ENCODE results near the gene CDK6. TPM values are rescaled to one million over a fixed set of nuclear protein-coding genes. Genes with fewer than 3 reads are reported as not detected.

CDK6 gene
- total and polyA plus RNA-seq, 10 of the 15 experiments (the other 5 are each of a cell fraction or from before 2014, with no cell fraction given) = 8.0 to 118 (median 45.8) TPM

GRCh38 chr7:92720604-92721350 lies 115.6 kb downstream of the CDK6 start (continued):
- no peak; the same call in 1 of the 2 replicates for TF ChIP-seq NKRF (conservative IDR thresholded peaks at IDR 0.05)
- TF ChIP-seq CUX1 (IDR thresholded peaks at IDR 0.05; ENCODE audit: insufficient replicate concordance, low read depth, low read length) = no peak
- TF ChIP-seq HDAC6 (IDR thresholded peaks at IDR 0.05; ENCODE audit: unreplicated experiment) = no peak
- TF ChIP-seq CREB1 (IDR thresholded peaks at IDR 0.05; ENCODE audit: low read depth) = 0 out of 2 replicates have a peak, but pooled peaks have one; percentile 22
- no peak for TF ChIP-seq EZH2 (IDR thresholded peaks at IDR 0.05; ENCODE audit: borderline replicate concordance, control insufficient read depth, low read depth, low read length)
- no peak for TF ChIP-seq BACH1 (IDR thresholded peaks at IDR 0.05; ENCODE audit: borderline replicate concordance)
- TF ChIP-seq SMC3 (IDR thresholded peaks at IDR 0.05; ENCODE audit: borderline replicate concordance, low read length) = no peak
- TF ChIP-seq REST (IDR thresholded peaks at IDR 0.05; ENCODE audit: low read depth, low read length) = no peak
- no peak for TF ChIP-seq POLR2A (IDR thresholded peaks at IDR 0.05; ENCODE audit: low read depth, low read length)
- TF ChIP-seq RBBP5 (conservative IDR thresholded peaks at IDR 0.05) = no peak
- TF ChIP-seq CREM (IDR thresholded peaks at IDR 0.05; ENCODE audit: low read depth) = no peak
- 0 out of 4 replicates have a peak, but pooled peaks of 1 of the 2 experiments have one; percentile 17 for TF ChIP-seq EP300 (IDR thresholded peaks at IDR 0.05; ENCODE audit: borderline replicate concordance in 1 of 2, control insufficient read depth in 1 of 2, low read depth in 2 of 2, low read length in 2 of 2)
- TF ChIP-seq ZBTB40 (IDR thresholded peaks at IDR 0.05; ENCODE audit: borderline replicate concordance) = no peak
- no peak for TF ChIP-seq PML (IDR thresholded peaks at IDR 0.05; ENCODE audit: low read length)

Data from GM12878 (cell line).